IMR-90 (cell line): ENCODE results near the gene C14orf180. TPM values are rescaled to one million over a fixed set of nuclear protein-coding genes. Genes with fewer than 3 reads are reported as not detected.

Source experiments
- ATAC-seq: fragments of 200-7000 bp; cut with Tn5 transposase; 2 replicates; pipeline ENCODE4 v1.9.1; 2020; ENCODE audit warnings: low read depth, mild to moderate bottlenecking, moderate library complexity
- BruUV-seq: library from RNA; stranded (reverse); fragments of 400-500 nt; replicated peaks from 2 replicates; lab custom pipeline; 2021; lab: Mats Ljungman, UMichigan
- CTCF ChIA-PET: fragments of 300-600 bp; formaldehyde crosslinking; extraction: SDS; loops from one replicate; lab custom pipeline; 2021; ENCODE audit warnings: antibody characterized with exemption; lab: Yijun Ruan, JAX
- POLR2A ChIA-PET: fragments of 300-600 bp; sonication (Branson Sonifier 250); formaldehyde crosslinking; loops from one replicate; lab custom pipeline; 2022; ENCODE audit warnings: antibody characterized with exemption; ENCODE audit not compliant: unreplicated experiment; lab: Charles Lee
- DNase-seq: peaks from one replicate; pipeline ENCODE4 v3.0.0; 2013
- H2AFZ ChIP-seq: replicated peaks from 2 replicates; pipeline ENCODE3; 2013; ENCODE audit warnings: low read length, mild to moderate bottlenecking; ENCODE audit not compliant: poor library complexity
- H2AK5ac ChIP-seq: 2 replicates; pipeline ENCODE4 v1.6.1; 2013; ENCODE audit warnings: low read depth, low read length, inconsistent platforms
- H2AK9ac ChIP-seq: replicated peaks from 2 replicates; pipeline ENCODE3; 2013; ENCODE audit warnings: mild to moderate bottlenecking, low read depth, low read length, moderate library complexity; ENCODE audit not compliant: poor library complexity
- H2BK120ac ChIP-seq: 2 replicates; pipeline ENCODE4 v1.6.1; 2013; ENCODE audit warnings: low read depth, low read length, inconsistent platforms
- H2BK15ac ChIP-seq: 3 replicates; pipeline ENCODE4 v1.6.1; 2013; ENCODE audit warnings: low read depth, low read length, inconsistent platforms
- H2BK20ac ChIP-seq: 2 replicates; pipeline ENCODE4 v1.6.1; 2013; ENCODE audit warnings: low read depth, mild to moderate bottlenecking, inconsistent platforms, low read length, moderate library complexity
- H2BK5ac ChIP-seq: 2 replicates; pipeline ENCODE4 v1.6.1; 2013; ENCODE audit warnings: mild to moderate bottlenecking, low read depth, low read length, inconsistent platforms; ENCODE audit not compliant: poor library complexity, severe bottlenecking
- H3K14ac ChIP-seq: replicated peaks from 2 replicates; pipeline ENCODE4 v1.6.1; 2013; ENCODE audit warnings: low read depth, low read length, inconsistent platforms
- H3K18ac ChIP-seq: 2 replicates; pipeline ENCODE4 v1.6.1; 2013; ENCODE audit warnings: low read depth, low read length, control low read depth
- H3K23ac ChIP-seq: 2 replicates; pipeline ENCODE4 v1.6.1; 2013; ENCODE audit warnings: low read depth, low read length, inconsistent platforms
- H3K27ac ChIP-seq: 2 replicates; pipeline ENCODE4 v1.5.1; 2013; ENCODE audit warnings: mild to moderate bottlenecking, control low read depth, low read length; ENCODE audit not compliant: insufficient read depth
- H3K27me3 ChIP-seq: 2 replicates; pipeline ENCODE4 v1.6.1; 2013; ENCODE audit warnings: low read length; ENCODE audit not compliant: control insufficient read depth, insufficient read depth
- H3K36me3 ChIP-seq: 2 replicates; pipeline ENCODE4 v1.6.1; 2013; ENCODE audit warnings: low read length, mixed read lengths; ENCODE audit not compliant: control insufficient read depth, insufficient read depth
- H3K4ac ChIP-seq: 2 replicates; pipeline ENCODE4 v1.6.1; 2013; ENCODE audit warnings: low read depth, low read length, inconsistent platforms
- H3K4me1 ChIP-seq: 2 replicates; pipeline ENCODE4 v1.6.1; 2013; ENCODE audit warnings: low read length, mixed read lengths; ENCODE audit not compliant: control insufficient read depth, insufficient read depth
- H3K4me2 ChIP-seq: 2 replicates; pipeline ENCODE4 v1.6.1; 2013; ENCODE audit warnings: low read depth, mild to moderate bottlenecking, control low read depth, low read length, moderate library complexity
- H3K4me3 ChIP-seq: 2 replicates; pipeline ENCODE4 v1.5.1; 2013; ENCODE audit warnings: low read depth, mild to moderate bottlenecking, control low read depth, low read length, moderate library complexity; ENCODE audit not compliant: insufficient read depth
- H3K56ac ChIP-seq: 2 replicates; pipeline ENCODE4 v1.6.1; 2013; ENCODE audit warnings: low read length, inconsistent platforms; ENCODE audit not compliant: insufficient read depth; ENCODE audit errors: extremely low read depth
- H3K79me1 ChIP-seq, 2 experiments: 2 replicates each; pipeline ENCODE4 v1.6.1; 2013; ENCODE audit warnings: low read length in 2 of 2, inconsistent platforms in 1 of 2, low read depth in 1 of 2
- H3K9ac ChIP-seq: 2 replicates; pipeline ENCODE4 v1.6.1; 2013; ENCODE audit warnings: low read depth, low read length, control low read depth
- H3K9me1 ChIP-seq: 2 replicates; pipeline ENCODE4 v1.6.1; 2013; ENCODE audit warnings: low read length, inconsistent platforms; ENCODE audit not compliant: insufficient read depth
- H3K9me3 ChIP-seq: 2 replicates; pipeline ENCODE4 v1.6.1; 2013; ENCODE audit warnings: low read length; ENCODE audit not compliant: control insufficient read depth, insufficient read depth
- H4K20me1 ChIP-seq: 2 replicates; pipeline ENCODE4 v1.6.1; 2013; ENCODE audit warnings: low read length, inconsistent platforms; ENCODE audit not compliant: insufficient read depth
- H4K5ac ChIP-seq: 2 replicates; pipeline ENCODE4 v1.6.1; 2013; ENCODE audit warnings: mild to moderate bottlenecking, low read depth, low read length, control low read depth
- H4K8ac ChIP-seq, 2 experiments: 2 replicates each; pipeline ENCODE4 v1.6.1; 2013; ENCODE audit warnings: low read depth in 2 of 2, low read length in 2 of 2, control low read depth in 1 of 2, inconsistent platforms in 1 of 2
- H4K91ac ChIP-seq: 2 replicates; pipeline ENCODE4 v1.6.1; 2013; ENCODE audit warnings: low read depth, low read length, inconsistent platforms; ENCODE audit not compliant: insufficient read depth
- MAZ ChIP-seq: IDR thresholded peaks from 2 replicates; pipeline ENCODE4 v1.6.1; 2012; ENCODE audit warnings: low read depth, mild to moderate bottlenecking, low read length, improper control_type of control experiment, moderate library complexity, borderline replicate concordance
- NFE2L2 ChIP-seq: fragments of 150-350 bp; IDR thresholded peaks from 2 replicates; pipeline ENCODE4 v1.6.1; 2016; ENCODE audit warnings: low read depth, mild to moderate bottlenecking, low read length
- POLR2A ChIP-seq: IDR thresholded peaks from 2 replicates; pipeline ENCODE4 v1.6.1; 2012; ENCODE audit warnings: mild to moderate bottlenecking, low read depth, low read length
- RFX5 ChIP-seq: IDR thresholded peaks from 2 replicates; pipeline ENCODE4 v1.8.0; 2012; ENCODE audit warnings: low read depth, mild to moderate bottlenecking, low read length, moderate library complexity
- WGBS, 2 experiments: methylation state at CpG; one replicate each; pipeline versions ENCODE4 v1.1.5 to v1.1.7; 2013; ENCODE audit warnings: missing lambda C conversion rate in 2 of 2; ENCODE audit not compliant: insufficient read length in 1 of 2; ENCODE audit errors: extremely low coverage in 2 of 2; 5-methylcytosine and 5-hydroxymethylcytosine counted together
- dilution Hi-C: fragments of 300-500 bp; cut with HindIII; formaldehyde crosslinking; loops from one replicate; pipeline ENCODE4 v1.14.3; 2018; ENCODE audit warnings: low sequenced_read_pairs; ENCODE audit not compliant: unreplicated experiment
- in situ Hi-C: fragments of 300-500 bp; cut with MboI; formaldehyde crosslinking; loops from 3 replicates; pipeline ENCODE4 v1.14.3; 2019; ENCODE audit warnings: low sequenced_read_pairs, inconsistent platforms, mixed read lengths
- intact Hi-C: fragments of 100-400 bp; cut with micrococcal nuclease; formaldehyde crosslinking; loops from 2 replicates; pipeline ENCODE4 v1.10.0; 2022
- polyA plus RNA-seq, 3 experiments: library from polyadenylated mRNA; depleted of rRNA; stranded (reverse); fragments of >200 nt; gene quantifications; 2 replicates each; pipeline ENCODE4 v1.2.3, GENCODE V29; 2012; ENCODE audit warnings: low replicate concordance in 1 of 3
- total RNA-seq: library from RNA; depleted of rRNA; stranded (reverse); fragments of >200 nt; gene quantifications from 2 replicates; pipeline ENCODE4 v1.2.3, GENCODE V29; 2012

C14orf180 gene
- total and polyA plus RNA-seq, 2 of the 4 experiments (the other 2 are of a cell fraction) = not detected

- H3K18ac ChIP-seq = no peak overlapping the region
- DNase-seq (no peak), ATAC-seq (no peak)
- H3K9ac ChIP-seq = no peak overlapping the region
- H2BK5ac ChIP-seq = no peak overlapping the region
- H3K4me1 ChIP-seq = no peaks in the 10 kb centered on the region
- no peak overlapping the region for H3K23ac ChIP-seq
- H2AFZ ChIP-seq = no peak overlapping the region
- no peak overlapping the region for H4K5ac ChIP-seq
- no peak overlapping the region for H3K56ac ChIP-seq
- H3K27ac ChIP-seq = no peak overlapping the region
- intact Hi-C loops = no loop called here
- no peak overlapping the region for H2BK20ac ChIP-seq
- H3K9me1 ChIP-seq = no peaks in the 10 kb centered on the region
- H4K91ac ChIP-seq = no peak overlapping the region
- H2BK120ac ChIP-seq = no peak overlapping the region
- H3K4ac ChIP-seq = no peak overlapping the region
- H3K4me2 ChIP-seq = no peak overlapping the region
- no peak overlapping the region for H2BK15ac ChIP-seq
- no peak overlapping the region for H2AK5ac ChIP-seq
- TF ChIP-seq NFE2L2 (no peak), MAZ (no peak), POLR2A (no peak), RFX5 (no peak)
- 33% methylated on average over 2 of the region's 8 CpGs; no CpG with 5 or more reads in 1 of the 2 experiments for WGBS, 2 experiments
- no peaks in the 10 kb centered on the region for H3K79me1 ChIP-seq
- peaks cover 10% of the 10 kb centered on the region; the same call in 1 of the 2 replicates for H3K27me3 ChIP-seq
- no peak overlapping the region for H4K8ac ChIP-seq
- H2AK9ac ChIP-seq = no peak overlapping the region
- no peak overlapping the region for H3K4me3 ChIP-seq
- in situ Hi-C loops = loop anchor here (25.0 kb wide), 1 partner anchor 462 kb away; the partner anchor contains the start of gene ASPG
- H3K36me3 ChIP-seq = no peaks in the 10 kb centered on the region
- ChIA-PET POLR2A (no interaction called here), CTCF (no interaction called here)
- H3K14ac ChIP-seq = no peak overlapping the region
- BruUV-seq = no TSS peak
- no peaks in the 10 kb centered on the region for H4K20me1 ChIP-seq
- dilution Hi-C loops = no loop called here
- no peaks in the 10 kb centered on the region for H3K9me3 ChIP-seq
Observed at GRCh38 chr14:104549536-104550339, 29.8 kb upstream of the C14orf180 start.
